ENCODE data around the gene EIF4EBP3. TPM values are rescaled to one million over a fixed set of nuclear protein-coding genes. Genes with fewer than 3 reads are reported as not detected.

The EIF4EBP3 gene
- total and polyA plus RNA-seq, 2 donors from 2014 or later = 22.6 to 48.8 TPM

GRCh38 chr5:140551872-140552271 is 4.4 kb downstream of the EIF4EBP3 start:
- no peak for DNase-seq
- Histone ChIP-seq H3K36me3 (ENCODE audit: control insufficient read depth in 2 of 3, insufficient read depth in 3 of 3, low read length in 3 of 3) (peaks cover 2 to 22% (median 18%) of the 10 kb centered on the region in 3 donors), H3K27me3 (ENCODE audit: control insufficient read depth, insufficient read depth, low read length) (no peaks in the 10 kb centered on the region), H3K9ac (ENCODE audit: low read length in 3 of 3) (no peak overlapping the region), H3K4me3 (ENCODE audit: low read length in 3 of 3) (no peak overlapping the region), H3K4me1 (ENCODE audit: control insufficient read depth in 2 of 3, insufficient read depth in 2 of 3, low read depth in 1 of 3, low read length in 3 of 3) (peaks cover 0 to 44% (median 32%) of the 10 kb centered on the region in 3 donors), H3K9me3 (ENCODE audit: control insufficient read depth in 2 of 3, insufficient read depth in 1 of 3, low read length in 3 of 3) (no peaks in the 10 kb centered on the region), H3K27ac (ENCODE audit: low read depth in 2 of 2, low read length in 2 of 2) (no peak overlapping the region)
- intact Hi-C loops (cut with DNase I) = no loop called here
- FAIRE-seq = no peak
- no peak for TF ChIP-seq CTCF (IDR thresholded peaks at IDR 0.05; ENCODE audit: borderline replicate concordance, extremely low read depth, insufficient read depth)

GRCh38 chr5:140553657-140554056 is 6.2 kb downstream of the EIF4EBP3 start:
- H3K4me3 ChIP-seq (ENCODE audit: low read length in 3 of 3) = no peak overlapping the region
- no peak for TF ChIP-seq CTCF (IDR thresholded peaks at IDR 0.05; ENCODE audit: borderline replicate concordance, extremely low read depth, insufficient read depth)
- no peak overlapping the region for H3K27ac ChIP-seq (ENCODE audit: low read depth in 2 of 2, low read length in 2 of 2)
- no peaks in the 10 kb centered on the region for H3K9me3 ChIP-seq (ENCODE audit: control insufficient read depth in 2 of 3, insufficient read depth in 1 of 3, low read length in 3 of 3)
- FAIRE-seq (no peak), DNase-seq (no peak)
- no peak overlapping the region for H3K9ac ChIP-seq (ENCODE audit: low read length in 3 of 3)
- intact Hi-C loops (cut with DNase I) = no loop called here
- peaks cover 2 to 22% (median 18%) of the 10 kb centered on the region in 3 donors for H3K36me3 ChIP-seq (ENCODE audit: control insufficient read depth in 2 of 3, insufficient read depth in 3 of 3, low read length in 3 of 3)
- peaks cover 0 to 35% (median 24%) of the 10 kb centered on the region in 3 donors for H3K4me1 ChIP-seq (ENCODE audit: control insufficient read depth in 2 of 3, insufficient read depth in 2 of 3, low read depth in 1 of 3, low read length in 3 of 3)
- no peaks in the 10 kb centered on the region for H3K27me3 ChIP-seq (ENCODE audit: control insufficient read depth, insufficient read depth, low read length)

GRCh38 chr5:140554454-140554853 is 7.0 kb downstream of the EIF4EBP3 start:
- TF ChIP-seq CTCF (IDR thresholded peaks at IDR 0.05; ENCODE audit: borderline replicate concordance, extremely low read depth, insufficient read depth) = no peak
- no peak for DNase-seq
- Histone ChIP-seq H3K27me3 (ENCODE audit: control insufficient read depth, insufficient read depth, low read length) (no peaks in the 10 kb centered on the region), H3K36me3 (ENCODE audit: control insufficient read depth in 2 of 3, insufficient read depth in 3 of 3, low read length in 3 of 3) (peaks cover 2 to 22% (median 16%) of the 10 kb centered on the region in 3 donors), H3K9ac (ENCODE audit: low read length in 3 of 3) (no peak overlapping the region), H3K4me1 (ENCODE audit: control insufficient read depth in 2 of 3, insufficient read depth in 2 of 3, low read depth in 1 of 3, low read length in 3 of 3) (peaks cover 0 to 27% (median 17%) of the 10 kb centered on the region in 3 donors), H3K4me3 (ENCODE audit: low read length in 3 of 3) (no peak overlapping the region), H3K27ac (ENCODE audit: low read depth in 2 of 2, low read length in 2 of 2) (no peak overlapping the region), H3K9me3 (ENCODE audit: control insufficient read depth in 2 of 3, insufficient read depth in 1 of 3, low read length in 3 of 3) (no peaks in the 10 kb centered on the region)
- no peak for FAIRE-seq
- intact Hi-C loops (cut with DNase I) = no loop called here

All from kidney (tissue), 14 donors.